ENCODE results near the gene BPIFA3.
"Not testable (repeated sequence)": the region's sequence is repeated elsewhere in the genome, so short reads cannot be mapped to it uniquely, and the experiment has no call there.

The BPIFA3 gene

DNA sequence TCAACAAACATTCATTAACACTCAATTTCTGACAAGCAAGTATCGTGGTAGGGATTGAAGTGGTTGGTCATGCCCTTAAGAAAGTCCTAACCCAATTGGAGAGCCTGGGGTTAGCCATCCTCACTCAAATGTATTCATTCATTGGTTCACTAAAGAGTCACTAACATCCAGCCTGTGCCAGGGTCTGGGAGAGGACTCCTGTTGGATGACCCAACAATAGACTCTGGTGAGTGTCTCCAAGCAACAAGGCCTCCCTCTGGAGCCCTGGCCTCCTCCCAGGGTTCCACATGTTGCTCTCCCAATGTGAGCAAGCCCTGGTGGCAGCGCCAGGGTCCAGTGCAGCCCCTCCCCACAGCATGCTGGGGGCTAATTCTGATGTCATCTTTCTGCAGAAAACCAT lies at the start of gene BPIFA3:
Gene BPIFA3, plus strand, starts transcription at position 301 of the 400 bp plus-strand sequence. CDS start 185 bp downstream, outside the sequence.
- DNase-seq: no peak

DNA sequence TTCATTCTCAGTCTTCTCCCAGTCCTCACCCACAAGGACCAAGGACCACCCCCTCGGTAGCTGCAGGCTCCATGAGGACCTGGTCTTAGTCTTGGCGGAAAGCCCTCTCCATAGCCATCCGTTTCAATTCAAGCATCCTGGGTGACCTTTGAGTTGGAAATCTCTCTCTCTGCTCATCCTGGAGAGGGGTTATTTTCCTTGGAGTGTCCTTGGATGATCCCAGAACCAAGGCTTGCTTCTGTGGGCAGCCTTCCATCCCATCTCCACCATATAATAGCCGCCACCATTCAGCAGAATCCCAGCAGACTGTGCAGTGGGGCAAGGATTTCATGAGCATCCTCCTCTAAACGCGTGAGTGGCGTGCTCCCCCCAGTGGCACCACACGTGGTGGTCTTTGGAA lies 49.3 kb upstream of the BPIFA3 start, which contains the start of gene BPIFA2:
Gene BPIFA2, plus strand, starts transcription at position 301 of the 400 bp plus-strand sequence. CDS start 987 bp downstream, outside the sequence.
- DNase-seq: no peak

DNA sequence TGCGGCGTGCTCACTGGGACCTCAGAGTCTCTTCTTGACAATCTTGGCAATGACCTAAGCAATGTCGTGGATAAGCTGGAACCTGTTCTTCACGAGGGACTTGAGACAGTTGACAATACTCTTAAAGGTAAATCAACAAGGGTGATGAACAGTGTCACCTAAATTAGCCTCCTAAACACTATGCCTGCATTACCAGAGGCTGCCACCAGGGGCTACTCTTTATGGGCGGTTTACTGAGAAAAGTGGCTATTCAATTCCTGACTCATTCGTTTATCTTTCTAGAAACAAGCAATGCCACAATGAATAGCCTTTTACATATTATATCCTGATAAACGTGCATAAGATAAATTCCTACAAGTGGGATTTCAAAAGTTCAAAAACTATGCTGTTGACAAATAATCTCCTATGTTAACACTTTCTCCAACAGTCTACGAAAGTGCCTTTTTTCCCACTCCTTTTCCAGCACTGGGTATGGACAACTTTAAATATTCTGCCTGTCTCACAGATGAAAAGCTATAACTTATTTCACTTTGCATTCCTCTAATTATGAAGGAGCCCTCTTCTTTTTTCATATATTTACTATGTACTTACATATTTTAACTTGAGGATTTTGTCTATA lies 47.9 kb upstream of the BPIFA3 start:
- DNase-seq: no peak

DNA sequence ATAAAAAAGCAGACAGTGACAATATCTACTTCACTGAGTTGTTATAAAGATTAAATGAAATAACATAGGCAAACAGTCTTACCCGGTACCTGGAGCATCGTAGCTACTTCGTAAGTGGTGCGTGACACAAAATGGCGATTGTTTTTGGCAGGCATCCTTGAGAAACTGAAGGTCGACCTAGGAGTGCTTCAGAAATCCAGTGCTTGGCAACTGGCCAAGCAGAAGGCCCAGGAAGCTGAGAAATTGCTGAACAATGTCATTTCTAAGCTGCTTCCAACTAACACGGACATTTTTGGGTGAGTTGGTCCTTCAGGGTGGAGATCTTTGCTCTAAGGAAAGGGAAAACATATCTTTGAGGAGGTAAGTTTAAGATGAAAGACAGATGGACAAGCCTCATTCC lies 44.4 kb upstream of the BPIFA3 start:
- DNase-seq: no peak

DNA sequence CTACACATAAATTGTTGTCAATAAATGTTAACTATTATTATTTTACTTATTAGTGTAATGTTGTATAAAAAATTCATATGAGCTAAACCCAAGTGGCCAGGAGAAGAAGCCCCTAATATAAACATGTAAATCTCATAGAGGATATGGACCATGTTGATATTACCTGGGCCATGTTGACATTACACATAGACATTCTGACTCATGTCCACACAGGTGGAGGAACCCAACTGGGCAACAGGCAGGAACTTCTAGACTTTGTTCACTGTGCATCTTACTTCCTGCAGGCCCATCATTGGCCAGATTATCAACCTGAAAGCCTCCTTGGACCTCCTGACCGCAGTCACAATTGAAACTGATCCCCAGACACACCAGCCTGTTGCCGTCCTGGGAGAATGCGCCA lies 42.0 kb upstream of the BPIFA3 start:
- no peak for DNase-seq

DNA sequence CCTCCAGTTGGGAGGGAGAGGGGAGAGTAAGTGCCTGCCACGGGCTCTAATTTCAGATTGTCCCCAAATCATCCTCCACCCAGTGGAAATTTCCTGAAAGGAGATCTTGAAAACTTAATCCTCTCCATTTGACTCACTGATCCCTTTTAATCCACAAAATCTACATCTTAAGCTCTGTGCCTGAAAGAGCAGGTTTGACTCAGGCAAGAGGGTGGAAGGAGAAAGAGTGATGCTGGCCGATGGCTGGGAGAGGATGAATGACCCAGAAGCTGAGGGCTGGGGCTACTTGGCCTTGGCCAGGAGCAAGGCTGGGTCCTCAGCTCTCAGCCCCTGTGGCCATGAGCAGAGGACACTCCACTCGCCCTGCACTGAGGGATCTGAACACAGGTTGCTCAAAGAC lies 41.1 kb upstream of the BPIFA3 start:
- DNase-seq: no peak

DNA sequence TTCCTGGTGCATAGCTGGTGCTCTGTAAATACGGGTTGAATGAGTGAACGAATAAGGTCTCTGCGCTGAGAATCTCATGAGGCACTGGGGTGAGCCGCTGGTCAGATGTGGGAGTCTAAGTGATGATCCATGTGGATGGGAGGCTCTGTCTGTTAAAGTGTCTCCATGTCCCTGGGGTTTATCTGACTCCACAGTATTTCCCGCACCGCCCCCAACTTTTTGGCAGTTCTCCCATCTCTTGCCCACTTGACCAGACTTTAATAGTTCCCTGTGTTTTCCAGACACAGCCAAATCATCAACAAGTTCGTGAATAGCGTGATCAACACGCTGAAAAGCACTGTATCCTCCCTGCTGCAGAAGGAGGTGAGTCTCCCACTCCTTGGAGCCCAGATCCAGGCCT lies 39.3 kb upstream of the BPIFA3 start:
- DNase-seq: no peak

DNA sequence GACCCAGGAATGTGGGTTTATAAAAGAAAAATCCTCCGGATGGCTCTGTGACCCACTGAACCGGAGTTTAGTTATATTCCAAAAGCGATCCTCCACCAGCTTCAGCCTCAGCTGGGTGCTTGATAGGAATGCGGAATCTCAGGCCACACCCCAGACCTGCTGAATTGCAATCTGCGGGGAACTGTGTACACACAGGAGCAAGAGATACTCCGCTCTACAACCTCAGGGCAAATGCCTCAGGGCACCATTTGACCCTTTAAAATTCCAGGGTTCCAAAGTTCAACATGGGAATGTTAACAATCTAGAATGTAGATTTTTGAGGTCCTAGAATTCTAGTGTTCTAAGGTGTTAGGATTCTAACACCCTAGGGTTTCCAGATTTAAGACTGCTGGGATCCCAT lies 38.4 kb upstream of the BPIFA3 start:
- no peak for DNase-seq

DNA sequence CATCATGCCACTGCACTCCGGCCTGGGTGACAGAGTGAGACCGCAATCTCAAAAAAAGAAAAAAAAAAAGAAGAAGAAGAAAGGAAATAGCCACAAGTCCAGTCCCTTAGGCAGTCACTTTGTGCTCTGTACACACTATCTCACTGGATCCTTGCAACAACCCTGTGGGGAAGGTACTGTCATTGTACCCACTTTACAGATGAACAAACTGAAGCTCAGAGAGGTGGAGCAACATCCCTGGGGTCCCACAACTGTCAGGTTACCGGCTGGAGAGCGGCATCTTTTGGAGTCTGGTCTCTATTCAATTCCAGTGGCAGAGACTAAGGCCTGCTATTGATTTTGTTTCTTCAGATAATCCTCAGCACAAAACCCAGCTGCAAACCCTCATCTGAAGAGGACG lies 37.0 kb upstream of the BPIFA3 start:
- no peak for DNase-seq

DNA sequence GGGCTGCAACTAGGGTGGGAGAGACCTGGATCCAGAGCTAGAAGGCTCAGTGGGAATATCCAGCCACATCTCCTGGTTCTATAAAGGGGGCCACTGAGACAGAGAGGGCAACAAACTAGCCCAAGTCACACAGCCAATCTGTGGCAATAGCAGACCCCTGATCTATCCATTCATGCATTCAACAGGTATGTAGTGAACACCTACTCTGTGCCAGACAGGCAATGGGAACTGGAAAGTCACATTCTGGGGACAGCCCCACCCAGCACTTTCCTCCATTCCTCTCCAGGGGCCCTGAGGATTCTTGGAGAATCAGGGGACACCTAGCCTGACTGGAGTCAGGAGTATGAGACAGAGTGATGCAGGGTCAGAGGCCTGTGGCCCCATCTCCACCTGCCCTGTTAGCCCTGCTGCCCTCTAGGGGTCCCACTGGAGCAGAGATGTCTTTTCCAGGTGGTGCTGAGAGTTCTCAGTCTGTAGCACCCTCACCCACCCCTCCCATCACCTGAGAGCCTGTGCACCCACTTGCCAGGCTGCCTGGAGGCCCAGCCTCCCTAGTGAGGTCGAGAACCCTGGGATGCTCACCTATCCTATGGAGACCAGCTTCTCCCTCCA lies 35.6 kb upstream of the BPIFA3 start:
- no peak for DNase-seq

DNA sequence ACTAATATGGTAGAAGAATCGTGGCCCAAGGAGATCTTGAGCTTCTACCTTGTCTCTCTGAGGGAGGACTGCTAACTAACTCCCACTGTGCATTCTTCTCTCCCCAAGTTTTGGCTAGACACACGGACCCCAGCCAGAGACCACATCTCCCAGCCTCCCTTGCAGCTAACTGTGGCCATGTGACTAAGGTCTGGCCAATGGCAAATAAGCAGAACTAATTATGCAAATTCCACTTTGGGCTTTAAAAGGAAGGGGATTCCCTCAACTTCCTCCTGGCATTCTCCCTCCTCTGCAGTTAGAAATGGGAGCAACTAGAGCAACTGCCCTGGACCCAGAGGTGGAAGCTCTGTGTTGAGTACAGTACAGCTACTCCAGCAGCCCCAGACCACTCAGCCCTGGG lies 33.8 kb upstream of the BPIFA3 start:
- no peak for DNase-seq

DNA sequence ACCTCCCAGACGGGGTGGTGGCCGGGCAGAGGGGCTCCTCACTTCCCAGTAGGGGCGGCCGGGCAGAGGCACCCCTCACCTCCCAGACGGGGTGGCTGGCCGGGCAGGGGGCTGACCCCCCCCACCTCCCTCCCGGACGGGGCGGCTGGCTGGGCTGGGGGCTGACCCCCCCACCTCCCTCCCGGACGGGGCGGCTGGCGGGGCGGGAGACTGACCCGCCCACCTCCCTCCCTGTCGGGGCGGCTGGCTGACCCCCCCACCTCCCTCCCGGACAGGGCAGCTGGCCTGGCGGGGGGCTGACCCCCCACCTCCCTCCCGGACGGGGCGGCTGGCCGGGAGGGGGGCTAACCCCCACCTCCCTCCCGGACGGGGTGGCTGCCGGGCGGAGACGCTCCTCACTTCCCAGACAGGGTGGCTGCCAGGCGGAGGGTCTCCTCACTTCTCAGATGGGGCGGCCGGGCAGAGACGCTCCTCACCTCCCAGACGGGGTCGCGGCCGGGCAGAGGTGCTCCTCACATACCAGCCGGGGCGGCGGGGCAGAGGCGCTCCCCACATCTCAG lies 32.0 kb upstream of the BPIFA3 start:
- not testable (repeated sequence) for DNase-seq

DNA sequence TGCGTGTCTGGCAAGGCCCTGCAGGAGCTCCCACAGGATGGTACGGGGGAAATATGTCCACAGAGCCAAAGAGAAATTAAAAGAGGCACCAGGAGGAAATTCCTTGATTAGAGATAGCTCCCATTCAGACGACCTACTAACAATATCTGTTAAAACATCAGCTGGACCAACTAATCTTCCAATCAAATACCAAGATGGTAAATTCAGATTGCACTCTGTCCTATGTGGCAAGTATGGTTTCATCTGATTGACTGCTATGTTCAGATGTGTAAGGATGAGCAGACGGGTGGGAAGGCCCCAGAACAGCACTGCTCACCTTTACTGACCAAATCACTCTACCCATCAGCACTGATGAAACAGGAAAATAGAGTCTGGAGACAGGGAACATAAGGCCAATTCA lies 29.7 kb upstream of the BPIFA3 start:
- DNase-seq: no peak

DNA sequence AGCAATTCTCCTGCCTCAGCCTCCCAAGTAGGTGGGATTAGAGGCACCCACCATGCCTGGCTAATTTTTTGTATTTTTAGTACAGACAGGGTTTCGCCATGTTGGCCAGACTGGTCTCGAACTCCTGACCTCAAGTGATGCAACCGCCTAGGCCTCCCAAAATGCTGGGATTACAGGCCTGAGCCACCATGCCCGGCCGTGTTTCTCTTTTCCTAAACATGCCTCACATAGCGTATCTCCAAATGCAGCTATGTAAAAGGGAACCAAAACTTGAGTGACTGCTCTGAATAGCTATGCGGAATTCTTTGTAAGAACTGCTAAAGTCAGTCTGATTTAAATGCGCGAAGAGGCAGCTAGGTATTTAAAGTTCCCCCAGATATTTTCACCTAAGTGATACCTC lies 28.7 kb upstream of the BPIFA3 start:
- no peak for DNase-seq

DNA sequence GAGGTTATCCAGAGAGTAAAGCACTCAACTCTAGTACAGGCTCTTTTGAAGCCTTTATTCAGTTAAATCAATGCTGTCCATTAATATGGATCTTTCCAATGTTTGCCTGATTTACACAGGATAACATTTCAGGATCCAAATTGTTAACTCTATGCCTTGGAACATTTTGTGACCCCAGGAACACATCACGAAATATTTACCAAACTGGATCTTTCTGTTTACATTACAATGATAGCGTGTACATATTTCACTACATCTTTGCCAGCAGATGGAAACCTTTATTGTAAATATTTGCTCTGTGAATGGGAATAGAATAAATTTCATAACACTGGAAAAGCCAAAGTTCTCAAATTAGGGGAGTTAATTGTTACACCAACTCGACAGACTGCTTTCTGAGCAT lies 25.7 kb upstream of the BPIFA3 start:
- no peak for DNase-seq

DNA sequence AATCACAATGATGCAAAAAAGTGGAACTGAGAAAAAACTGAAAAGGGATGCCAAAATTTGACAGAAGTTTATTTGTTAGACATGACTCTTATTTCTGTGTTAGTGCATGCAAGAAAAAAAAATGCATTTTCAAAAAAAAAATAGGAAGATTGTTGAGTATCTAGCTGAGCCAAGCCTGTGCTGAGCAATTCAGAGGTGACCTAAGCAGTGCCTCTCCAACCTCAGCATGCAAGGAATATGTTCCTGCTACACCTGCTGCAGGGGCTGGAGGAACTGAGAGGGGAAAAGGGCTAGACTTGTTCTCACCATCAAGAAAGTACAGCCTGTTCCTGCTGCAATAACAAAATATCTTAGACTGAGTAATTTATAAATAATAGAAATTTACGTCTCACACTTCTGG lies 25.2 kb upstream of the BPIFA3 start:
- DNase-seq: no peak

DNA sequence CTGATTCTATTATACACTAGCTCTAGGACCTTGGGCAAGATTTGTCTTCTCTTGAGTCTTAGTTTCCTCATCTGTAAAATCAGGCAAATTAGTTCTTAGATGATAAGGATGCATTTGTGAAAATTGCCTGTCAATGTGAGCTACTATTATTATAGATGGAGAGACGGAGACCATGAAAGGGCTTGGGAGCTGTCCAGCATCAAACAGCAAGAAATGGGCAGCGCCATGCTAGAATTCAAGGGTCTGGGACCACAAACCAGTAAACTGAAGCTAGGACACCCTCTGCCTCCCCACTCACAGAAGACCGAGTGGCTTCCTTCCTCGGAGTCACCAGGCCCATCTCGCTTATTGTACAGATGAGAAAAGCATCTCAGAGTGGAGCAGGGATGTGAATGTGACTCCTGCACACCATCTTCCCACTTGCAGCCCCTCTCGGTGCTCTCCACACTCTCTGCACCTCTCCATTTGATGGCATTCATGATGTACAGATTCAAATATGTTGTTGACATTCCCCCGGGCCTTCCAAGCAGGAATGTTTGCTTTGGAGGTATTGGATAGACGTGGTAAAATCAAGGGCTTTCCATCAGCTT lies 24.1 kb upstream of the BPIFA3 start:
- DNase-seq: no peak

DNA sequence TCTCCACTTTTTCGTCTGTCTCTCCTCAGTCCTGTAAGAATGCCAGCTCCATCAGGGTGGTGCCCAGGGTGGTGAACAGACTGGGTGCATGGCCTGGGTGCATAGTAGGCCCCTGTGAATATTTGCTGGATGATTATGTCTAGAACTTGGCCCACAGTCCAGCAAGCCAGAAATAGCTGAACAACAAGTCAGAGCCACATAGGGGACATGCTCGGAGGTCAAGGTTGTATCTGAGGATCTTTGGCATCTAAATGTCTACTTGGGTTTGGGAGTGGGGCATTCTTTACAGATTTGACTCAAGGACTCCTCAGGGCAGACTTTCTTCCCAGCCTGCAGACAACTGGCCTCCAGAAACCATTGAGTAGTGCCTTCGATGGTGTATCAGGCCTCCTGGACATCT lies 18.1 kb upstream of the BPIFA3 start:
- no peak for DNase-seq

DNA sequence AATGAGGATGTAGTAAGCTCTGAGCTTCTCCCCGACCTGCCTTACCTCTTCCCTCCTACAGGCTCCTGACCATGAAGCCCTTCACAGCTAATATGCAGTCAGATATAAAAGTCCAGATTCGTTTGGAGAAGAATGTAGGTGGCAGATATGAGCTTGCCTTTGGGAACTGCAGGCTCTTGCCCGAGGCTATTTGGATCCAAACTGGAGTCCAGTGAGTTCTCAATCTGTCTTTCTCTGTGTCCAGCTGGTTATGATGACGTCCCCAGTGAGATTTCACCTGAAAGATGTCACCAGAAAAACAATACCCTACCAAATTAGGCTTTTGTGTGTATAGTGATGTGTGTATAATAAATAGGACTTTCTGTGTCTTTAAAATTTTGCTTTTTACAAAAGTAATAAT lies 14.7 kb upstream of the BPIFA3 start:
- no peak for DNase-seq

DNA sequence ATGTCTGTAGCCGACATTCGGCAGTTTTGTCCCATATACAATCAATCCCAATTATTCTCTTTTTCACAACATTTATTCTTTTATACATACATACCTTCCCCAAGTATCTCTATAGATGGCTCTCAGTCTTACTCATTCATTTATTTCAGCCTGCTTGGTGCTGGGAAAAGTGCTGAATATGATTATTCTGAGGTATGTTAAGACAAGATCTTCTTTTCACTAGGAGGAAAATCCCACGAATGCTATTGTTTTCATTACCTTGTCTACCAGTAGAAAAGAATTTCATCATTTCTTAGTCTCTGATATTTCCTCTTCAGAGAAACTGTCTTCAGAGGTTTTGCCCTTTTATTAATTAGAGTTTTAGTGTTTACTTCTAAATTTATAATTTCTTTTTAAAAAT lies 13.7 kb upstream of the BPIFA3 start:
- no peak for DNase-seq

DNA sequence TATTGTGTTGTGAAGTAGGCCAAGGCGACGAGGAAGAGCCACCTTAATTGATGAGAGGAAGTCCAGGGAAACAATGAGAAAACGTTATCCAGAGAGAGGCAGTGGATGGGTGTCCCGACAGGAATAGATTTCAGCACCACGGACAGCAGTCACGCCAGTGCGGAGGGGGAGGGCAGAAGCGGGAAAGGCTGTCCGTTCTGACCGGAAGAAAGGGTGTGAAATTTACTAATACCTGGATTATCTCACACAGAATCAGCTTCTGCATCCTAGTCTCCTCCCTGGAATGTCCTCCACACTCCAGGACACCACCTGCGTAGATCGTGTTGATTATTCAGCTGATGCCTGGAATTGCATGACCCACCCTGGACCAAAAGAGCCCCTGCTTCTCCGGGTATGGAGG lies 7.4 kb upstream of the BPIFA3 start:
- no peak for DNase-seq

DNA sequence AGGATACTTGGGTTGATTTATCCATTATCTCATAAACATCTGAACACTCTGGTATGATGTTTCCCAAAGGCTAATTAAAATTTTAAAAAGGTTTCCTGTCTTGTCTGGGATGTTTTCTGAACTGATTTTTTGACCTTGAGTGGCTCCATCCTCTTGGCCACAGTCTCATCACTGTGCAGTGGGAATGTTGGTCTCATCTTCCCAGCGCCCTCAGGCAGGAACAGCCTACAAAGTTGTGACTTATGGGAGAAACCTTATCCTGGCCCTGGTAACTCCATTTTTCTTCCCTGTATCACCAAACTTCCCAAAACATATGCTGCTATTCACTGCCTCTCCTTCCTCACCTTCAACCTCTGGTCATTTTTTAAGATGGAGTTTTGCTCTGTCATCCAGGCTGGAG lies 6.8 kb upstream of the BPIFA3 start:
- DNase-seq: no peak

DNA sequence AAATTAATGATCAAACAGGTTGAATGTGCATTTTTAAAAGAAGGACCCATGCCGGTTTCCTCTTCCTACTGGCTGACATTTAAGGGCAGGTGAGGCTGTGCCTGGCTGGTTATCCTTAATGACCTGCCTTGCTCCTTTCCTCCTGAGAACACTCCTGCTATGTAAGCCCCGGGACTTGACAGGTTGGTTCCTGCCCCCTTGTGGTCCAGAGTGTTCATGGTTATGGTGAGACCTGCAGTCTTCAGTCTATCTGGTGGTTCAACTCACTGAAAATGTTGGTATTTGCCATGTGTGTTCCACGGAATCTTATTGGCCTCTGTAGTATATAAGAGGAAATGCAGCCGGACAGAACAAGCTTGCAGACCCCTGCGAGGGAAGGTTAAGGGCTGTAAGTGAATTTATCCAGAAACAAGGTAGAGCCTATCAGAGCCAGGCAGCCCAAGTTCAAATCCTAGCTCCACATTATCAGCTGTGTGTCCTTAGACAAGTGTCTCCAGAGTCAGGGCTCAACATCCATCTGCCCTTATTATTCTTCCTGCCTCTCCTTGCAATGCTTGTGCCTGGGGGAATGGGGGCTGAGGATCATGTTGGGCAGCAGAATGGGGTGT lies 5.2 kb upstream of the BPIFA3 start:
- DNase-seq: no peak

DNA sequence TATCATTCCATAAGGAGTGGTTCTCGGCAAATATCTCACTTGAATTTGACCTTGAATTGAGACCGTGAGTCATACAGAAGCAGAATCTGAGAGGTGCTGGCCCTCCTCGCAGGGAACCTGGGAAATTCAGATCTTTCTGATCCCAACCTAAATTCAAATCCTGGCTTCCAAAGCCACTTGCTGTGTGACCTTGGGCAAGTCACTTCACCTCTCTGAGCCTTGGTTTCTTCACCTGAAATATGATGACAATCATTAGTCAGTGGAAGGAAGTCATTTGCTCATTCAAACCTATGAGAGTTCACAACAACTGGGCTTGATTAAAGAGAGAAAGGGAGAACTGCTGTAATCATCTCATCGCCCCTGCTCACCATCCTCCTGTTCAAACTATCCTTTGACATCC lies 7.2 kb downstream of the BPIFA3 start:
- DNase-seq: no peak
